DMS 273 treated with DMSO at 0.1 percent for 48 hours (cell line): ENCODE measurements around the gene POC1B.

Experiments
- DNase-seq: peaks from one replicate; lab custom pipeline; 2025; lab: John Stamatoyannopoulos, UW

POC1B gene

DNA sequence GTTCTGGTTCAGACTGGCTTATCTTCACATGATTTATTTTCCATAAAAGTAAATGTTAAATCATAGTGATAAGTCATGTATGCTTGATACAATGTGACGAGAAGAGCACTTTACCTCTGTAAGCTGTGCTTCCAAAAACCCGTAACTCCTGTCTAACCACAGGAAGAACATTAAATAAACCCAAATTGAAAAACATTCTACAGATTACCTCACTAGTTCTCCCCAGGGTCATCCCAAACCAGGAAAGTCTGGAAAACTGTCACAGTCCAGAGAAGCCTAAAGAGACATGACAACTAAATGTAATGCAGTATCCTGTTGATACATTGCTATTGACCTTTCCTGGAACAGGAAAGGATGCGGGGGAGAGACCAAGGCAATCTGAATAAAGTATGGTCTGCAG is 141.0 kb downstream of the POC1B start:
- no peak for DNase-seq

DNA sequence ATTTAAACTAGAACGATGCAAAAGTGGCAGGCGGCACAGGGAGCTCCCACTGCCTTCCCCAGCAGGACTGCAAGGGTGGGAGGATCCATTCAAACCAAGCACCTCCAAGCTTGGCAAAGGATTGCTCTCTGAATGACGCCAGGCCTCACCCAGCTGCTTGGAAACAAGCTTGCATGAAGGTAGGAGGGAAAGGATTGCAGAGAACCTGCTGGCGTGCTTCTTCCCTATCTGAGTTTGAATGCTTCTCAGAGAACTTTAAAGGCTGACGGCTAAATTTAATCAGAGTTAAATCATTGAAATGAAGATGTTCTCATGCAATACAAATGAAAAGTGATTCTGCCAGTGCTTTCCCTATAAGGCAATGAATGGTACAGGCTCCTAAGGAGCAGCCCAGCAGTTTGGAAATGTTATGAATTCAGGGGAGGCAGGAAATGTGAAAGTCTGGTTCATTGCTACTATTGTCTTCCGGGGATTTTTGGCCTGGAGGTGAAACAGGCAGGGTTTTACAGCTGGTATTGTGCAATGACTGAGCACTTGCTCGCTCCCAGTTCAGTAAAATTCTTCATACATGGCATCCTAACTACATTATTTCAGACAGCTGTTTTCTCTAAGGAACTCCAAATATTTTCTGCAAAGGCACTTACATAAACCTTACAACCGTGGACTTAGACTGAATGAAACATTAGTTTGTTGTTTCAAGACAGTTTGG is 141.6 kb downstream of the POC1B start:
- DNase-seq: no peak

DNA sequence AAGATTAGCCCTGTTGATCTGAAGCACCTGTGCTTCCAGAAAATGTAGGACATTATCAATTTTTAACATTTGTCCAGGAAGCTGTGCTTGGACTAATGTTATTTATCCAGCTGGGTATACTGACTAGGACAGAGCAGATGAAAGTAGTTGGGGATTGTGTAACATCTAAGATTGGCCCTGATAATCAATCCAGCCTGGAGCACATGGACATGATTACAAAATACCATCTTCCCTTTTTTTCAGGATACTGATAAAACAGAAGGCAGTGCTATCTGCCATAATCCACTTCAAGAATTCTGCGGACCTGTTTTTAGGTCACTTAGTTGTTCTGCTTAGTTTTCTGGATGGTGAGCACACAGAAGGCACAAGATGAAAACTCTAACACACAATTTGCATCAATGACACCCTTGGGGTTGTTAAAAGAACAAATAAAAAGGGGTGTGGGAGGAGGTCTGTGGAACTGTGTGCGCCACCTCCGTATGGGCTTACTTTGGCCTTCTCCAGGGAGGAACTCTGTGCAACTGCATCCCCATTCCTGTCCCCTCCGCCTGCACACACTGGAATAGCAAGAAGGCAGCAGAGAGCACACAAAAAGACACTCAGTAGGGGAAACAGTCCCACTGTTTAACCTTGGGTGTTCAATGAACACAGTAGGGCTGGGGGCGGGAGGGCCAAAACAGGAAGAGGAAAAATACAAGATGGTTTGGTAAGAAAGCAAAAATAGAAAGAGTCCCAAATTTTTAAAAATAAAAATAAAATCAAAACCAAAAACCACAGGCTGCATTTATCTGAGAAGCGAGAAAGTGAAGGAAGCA is 142.4 kb downstream of the POC1B start:
- DNase-seq: no peak

DNA sequence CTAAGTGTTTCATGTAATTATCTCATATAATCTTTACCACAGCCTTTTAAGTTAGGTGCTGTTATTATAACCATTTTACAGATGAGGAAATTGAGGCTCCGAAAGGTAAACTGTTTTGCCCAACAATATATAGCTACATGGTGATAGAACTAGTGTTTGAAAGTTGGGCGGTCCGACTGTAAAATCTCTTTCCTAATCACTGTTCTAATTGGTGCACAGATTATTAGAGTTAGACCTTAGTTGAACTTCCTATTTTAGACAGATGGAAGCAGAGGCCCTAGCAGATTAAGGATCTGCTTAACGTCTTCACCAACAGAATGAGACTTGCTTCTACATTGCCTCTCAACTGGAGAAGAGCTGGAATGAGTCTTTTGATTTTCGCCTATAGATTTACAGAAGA is 143.5 kb downstream of the POC1B start:
- no peak for DNase-seq

DNA sequence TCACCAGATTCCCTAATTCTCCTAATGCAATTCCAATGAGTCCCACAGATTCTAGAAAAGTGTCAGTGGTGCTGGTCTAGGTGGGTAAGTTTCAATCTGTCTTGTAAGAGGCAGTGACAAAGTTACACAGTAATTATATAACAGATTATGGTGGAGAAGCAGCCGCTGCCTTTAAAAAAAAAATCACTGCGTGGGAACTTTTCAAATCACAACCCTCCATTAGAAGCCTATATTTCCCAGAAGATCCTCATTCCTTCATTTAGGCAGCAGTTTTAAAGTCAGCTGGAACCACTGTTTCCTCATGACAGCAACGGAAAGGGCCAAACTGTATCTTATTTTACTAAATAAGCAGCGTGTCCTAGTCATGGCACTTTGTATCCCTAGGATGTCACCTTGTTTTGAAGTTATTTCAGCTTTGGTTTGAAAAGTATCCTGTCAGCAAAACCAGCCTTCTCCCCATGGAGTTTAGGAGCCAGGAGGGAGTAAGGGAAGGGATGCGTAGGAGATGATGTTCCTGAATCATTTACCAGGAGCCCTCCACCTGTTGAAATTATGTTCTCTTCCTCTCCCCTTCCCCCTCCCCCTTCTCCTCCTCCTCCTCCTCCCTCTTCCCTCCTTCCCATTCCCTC is 145.9 kb downstream of the POC1B start:
- no peak for DNase-seq

DNA sequence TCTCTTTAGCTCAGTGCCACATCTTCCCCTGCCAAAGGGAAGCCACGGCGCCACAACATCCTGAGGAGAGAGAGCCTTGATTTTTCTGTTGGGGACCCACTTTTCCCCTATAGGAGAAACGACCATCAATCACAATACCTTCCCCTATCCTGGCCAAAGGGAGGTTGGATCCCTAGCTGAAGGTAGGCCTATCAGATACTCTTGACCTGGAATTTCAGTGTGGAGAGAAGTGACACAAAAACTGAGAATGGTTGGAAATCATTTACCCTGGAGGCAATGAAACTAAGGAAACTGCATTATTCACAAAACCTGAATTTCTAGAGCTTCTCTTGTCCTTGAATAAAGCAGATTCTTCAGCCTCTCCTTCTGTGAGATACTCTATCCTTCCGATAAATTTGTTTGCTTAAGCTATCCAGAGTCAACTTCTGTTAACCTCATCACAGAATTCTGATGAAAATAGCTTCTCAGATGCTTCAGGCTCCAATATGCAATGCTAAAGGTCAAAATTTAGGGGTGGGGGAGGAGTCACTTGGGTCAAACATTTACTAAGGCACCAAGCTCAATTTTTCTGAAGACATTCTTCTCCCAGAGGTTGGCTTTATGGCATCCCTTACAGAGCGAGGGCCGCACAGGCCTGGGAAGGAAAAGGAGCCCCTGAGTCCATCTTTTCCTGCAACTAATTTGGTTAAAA is 146.6 kb downstream of the POC1B start:
- DNase-seq: no peak

DNA sequence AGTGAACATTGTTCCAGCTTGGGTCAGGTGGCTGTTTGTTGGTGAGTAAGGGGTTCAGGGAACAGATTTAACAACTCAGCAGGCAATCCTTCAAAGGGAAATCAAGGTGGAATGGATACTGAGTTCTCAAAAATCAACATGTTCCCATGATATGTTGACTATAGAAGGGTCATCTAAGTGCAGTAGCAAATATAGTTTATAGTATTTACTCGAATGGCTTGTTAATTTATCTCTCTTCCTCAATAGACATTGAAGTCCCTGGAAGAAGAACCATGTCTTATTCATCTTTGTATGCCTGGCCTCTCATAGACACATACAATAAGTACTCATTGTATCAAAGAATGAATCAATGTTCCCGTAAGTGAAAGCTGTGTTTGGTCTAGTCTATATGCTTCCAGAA is 149.0 kb downstream of the POC1B start:
- no peak for DNase-seq

DNA sequence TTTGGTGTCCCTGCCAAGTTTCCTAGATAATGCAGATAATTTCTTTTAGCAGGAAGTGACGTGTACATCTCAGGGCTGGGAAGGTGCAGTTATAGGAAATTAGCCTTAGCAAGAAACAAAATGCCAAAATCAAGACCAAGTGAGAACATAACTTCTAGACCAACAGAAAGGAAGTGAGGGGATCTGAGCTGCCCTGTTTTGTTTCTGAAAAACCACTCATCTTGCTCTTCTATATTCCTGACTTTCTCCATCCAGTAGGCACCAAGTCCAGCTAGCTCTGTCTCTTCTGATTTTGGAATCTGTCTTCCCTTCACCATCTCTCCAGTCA is 149.7 kb downstream of the POC1B start:
- DNase-seq: no peak

DNA sequence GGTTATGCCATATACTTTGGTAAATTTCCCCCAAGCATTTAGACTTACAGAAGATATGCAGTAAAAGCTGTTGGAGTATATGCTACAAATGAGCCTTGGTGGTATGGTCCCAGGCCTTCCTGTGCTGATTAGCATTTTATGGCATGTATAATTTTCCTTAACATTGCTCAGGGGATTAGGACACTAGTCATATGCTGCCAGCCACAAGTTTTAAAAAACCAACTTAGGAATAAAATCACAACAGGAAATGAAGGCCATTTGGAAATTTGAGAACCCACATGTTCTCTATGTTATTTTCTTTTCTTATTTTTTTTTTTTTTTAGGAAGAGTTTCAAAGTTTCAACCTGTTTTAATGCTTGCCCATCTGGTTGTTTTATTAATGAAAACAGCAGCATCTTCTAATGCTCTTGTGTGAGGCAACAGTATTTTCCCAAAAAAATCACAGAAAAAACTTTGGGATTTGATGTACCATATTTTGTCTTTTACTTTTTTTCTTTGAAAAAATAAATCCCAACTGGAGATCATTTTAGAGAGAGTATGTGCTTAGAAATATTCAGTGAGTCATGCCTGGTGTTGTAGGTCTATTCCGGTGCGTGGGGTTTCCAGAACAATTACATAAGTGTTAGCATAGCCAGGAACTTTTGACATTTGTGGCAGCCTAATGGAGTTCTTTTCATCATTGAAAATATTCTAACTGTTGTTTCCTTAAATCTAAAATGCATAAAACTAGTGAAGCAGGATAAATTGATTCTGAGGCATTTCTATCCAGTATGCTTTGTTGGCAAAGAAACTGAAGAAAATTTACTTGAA is 151.9 kb downstream of the POC1B start:
- DNase-seq: no peak

DNA sequence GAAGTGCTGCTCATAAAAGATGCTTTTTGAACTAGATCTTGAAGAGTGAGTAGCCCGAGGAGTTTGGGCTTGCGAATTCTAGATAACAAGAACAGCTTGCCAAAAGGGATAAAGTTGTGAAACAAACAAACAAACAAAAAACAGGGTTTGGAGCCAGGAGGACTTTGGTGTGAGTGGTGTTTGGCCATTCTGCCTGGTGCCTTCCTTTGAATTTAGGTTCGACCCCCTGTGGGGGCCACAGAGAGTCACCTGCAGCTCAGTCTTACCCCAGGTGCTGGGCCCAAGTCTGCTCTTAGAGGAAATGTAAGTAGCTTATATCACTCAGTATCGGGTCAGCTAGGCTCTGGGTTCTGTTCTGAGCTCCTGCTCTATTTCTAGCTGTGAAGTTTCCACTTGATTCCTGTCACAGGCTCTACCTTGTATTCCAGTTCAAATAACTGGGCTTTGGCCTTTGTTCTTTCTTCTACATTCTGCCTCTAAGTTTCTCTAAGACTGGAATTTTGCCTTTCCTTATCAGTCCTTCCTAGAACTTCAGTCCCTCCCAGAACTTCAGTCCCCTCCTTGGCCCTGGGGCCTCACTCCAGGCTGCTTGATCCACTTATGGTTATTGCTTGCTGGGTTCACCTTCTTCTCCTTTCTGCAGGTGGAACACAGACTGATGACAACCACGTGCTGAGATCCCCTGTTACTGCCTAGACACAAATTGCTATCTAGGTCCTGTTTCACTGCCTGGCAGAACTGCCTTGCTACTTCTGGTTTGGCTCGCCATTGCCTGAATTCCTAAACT is 153.1 kb downstream of the POC1B start:
- no peak for DNase-seq

DNA sequence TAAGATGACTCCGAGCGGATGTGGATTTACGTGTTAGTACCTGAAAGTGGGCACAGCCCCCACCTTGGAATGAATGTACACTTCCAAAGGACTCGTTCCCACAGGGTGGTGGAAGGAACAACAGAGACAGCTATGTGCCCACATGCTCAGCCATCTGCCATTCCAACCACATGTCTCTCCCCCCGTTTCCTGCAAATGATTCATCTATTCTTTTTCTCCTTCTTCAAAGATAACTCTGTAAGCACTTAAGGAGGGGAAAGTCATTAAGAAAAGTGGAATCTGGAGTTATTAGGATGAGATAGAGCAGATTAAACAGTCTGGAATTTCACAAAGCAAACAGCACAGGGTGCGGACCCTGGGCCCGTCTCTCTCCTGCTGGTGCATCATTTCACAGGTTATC is 155.0 kb downstream of the POC1B start:
- DNase-seq: peak; percentile 30

DNA sequence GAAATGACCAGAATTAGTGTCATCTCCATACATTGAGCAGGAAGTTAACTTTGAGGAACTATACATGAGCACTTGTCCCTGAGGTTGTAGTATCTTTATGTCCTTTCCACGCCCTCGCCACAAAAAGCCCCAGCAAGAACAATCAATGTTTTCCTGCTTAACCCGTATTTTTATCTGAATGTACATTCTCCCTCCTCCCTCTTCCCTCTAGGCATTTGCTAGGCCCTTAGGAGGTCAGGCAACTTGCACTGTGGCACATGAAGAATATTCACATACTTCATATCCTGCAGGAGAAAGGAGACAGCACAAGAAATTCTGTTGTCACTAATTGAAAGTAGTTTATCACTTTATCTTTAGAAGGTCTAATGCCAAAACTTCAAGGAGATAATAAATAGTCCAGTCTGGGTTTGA is 155.4 kb downstream of the POC1B start:
- DNase-seq: no peak
